Upper lobe of left lung (tissue), 6 donors: ENCODE measurements around the gene RBM12. TPM values are rescaled to one million over a fixed set of nuclear protein-coding genes. Genes with fewer than 3 reads are reported as not detected.
"Not testable (repeated sequence)": the region's sequence is repeated elsewhere in the genome, so short reads cannot be mapped to it uniquely, and the experiment has no call there.

Source experiments
- ATAC-seq, 2 donors: fragments of 200-7000 bp; cut with Tn5 transposase; one replicate each; pipeline ENCODE4 v1.9.1; 2022; ENCODE audit warnings: mild to moderate bottlenecking in 2 of 2, moderate library complexity in 2 of 2; ENCODE audit not compliant: low FRiP score in 2 of 2
- DNase-seq, 2 donors: peaks; one replicate each; pipeline ENCODE4 v3.0.0-alpha.2; 2019 to 2020
- H3K27ac ChIP-seq, 4 donors: fragments of 200-600 bp; sonication (generic); one replicate each; pipeline ENCODE4 v1.5.1; 2016 to 2019
- H3K27me3 ChIP-seq, 4 donors: fragments of 200-600 bp; sonication (generic); one replicate each; pipeline ENCODE4 v1.5.1; 2017 to 2019
- H3K36me3 ChIP-seq, 4 donors: fragments of 200-600 bp; sonication (generic); one replicate each; pipeline ENCODE4 v1.5.1; 2016 to 2019
- H3K4me1 ChIP-seq, 4 donors: fragments of 200-600 bp; sonication (generic); one replicate each; pipeline ENCODE4 v1.5.1; 2018 to 2019
- H3K4me3 ChIP-seq, 4 donors: fragments of 200-600 bp; sonication (generic); one replicate each; pipeline ENCODE4 v1.5.1; 2017 to 2019; ENCODE audit warnings: mild to moderate bottlenecking in 2 of 4, moderate library complexity in 1 of 4
- H3K9me3 ChIP-seq, 4 donors: fragments of 200-600 bp; sonication (generic); one replicate each; pipeline ENCODE4 v1.5.1; 2018 to 2019
- CTCF ChIP-seq, 6 experiments: fragments of 450-650 bp in 4 of 6; fragments of 200-600 bp in 2 of 6; sonication (generic) in 2 of 6; IDR thresholded peaks; one replicate each; pipeline ENCODE4 v1.5.1; 2016 to 2019; ENCODE audit warnings: antibody characterized with exemption in 6 of 6
- EP300 ChIP-seq, 4 donors: sonication (generic); formaldehyde crosslinking; IDR thresholded peaks; one replicate each; pipeline ENCODE4 v1.5.1; 2017; ENCODE audit warnings: antibody characterized with exemption in 4 of 4, control low read depth in 2 of 4
- POLR2A ChIP-seq, 4 donors: fragments of 450-650 bp; IDR thresholded peaks; one replicate each; pipeline ENCODE4 v1.5.1; 2016 to 2017; ENCODE audit warnings: antibody characterized with exemption in 4 of 4, mild to moderate bottlenecking in 2 of 4
- POLR2AphosphoS5 ChIP-seq, 2 donors: sonication (generic); formaldehyde crosslinking; IDR thresholded peaks; one replicate each; pipeline ENCODE4 v1.5.1; 2017; ENCODE audit warnings: antibody characterized with exemption in 2 of 2
- WGBS, 2 donors: methylation state at CpG; one replicate each; pipeline ENCODE4 v1.1.5; 2017 to 2018; 5-methylcytosine and 5-hydroxymethylcytosine counted together
- total RNA-seq, 6 donors: library from RNA; depleted of rRNA in 4 of 6; stranded (reverse); fragments of >200 nt in 4 of 6; gene quantifications; one replicate each; pipeline versions ENCODE4 v1.1.0 to v1.2.1, GENCODE V29; 2016 to 2021
- donor health status: DM: no; HTN: no; CAD: no; lungs with moderate emphysema.
- donor health status: DM: no; HTN: yes; CAD: no; lungs with severe emphysema.

The RBM12 gene
- total RNA-seq, 6 donors from 2014 or later: 14.1 to 64.9 (median 31.4) TPM

GRCh38 chr20:35695978-35696377 is 31.3 kb upstream of the RBM12 start:
- Histone ChIP-seq H3K36me3 (peaks cover 13 to 57% (median 21%) of the 10 kb centered on the region in 4 donors), H3K9me3 (no peaks in the 10 kb centered on the region), H3K27ac (no peak overlapping the region), H3K4me1 (peaks cover 15 to 29% (median 22%) of the 10 kb centered on the region in 4 donors), H3K27me3 (no peaks in the 10 kb centered on the region), H3K4me3 (no peak overlapping the region)
- WGBS, 2 donors: 80 to 86% methylated on average over 4 of the region's 4 CpGs
- ATAC-seq: no peak
- TF ChIP-seq EP300 (IDR thresholded peaks at IDR 0.05): no peak
- no peak for TF ChIP-seq POLR2AphosphoS5 (IDR thresholded peaks at IDR 0.05)
- TF ChIP-seq POLR2A (IDR thresholded peaks at IDR 0.05): no peak
- no peak for TF ChIP-seq CTCF (IDR thresholded peaks at IDR 0.05)
- DNase-seq: no peak

- H3K36me3 ChIP-seq: peaks cover 13 to 60% (median 22%) of the 10 kb centered on the region in 4 donors
- no peak overlapping the region for H3K4me3 ChIP-seq
- no peak overlapping the region for H3K27ac ChIP-seq
- H3K27me3 ChIP-seq: no peaks in the 10 kb centered on the region
- DNase-seq: no peak
- H3K4me1 ChIP-seq: peaks cover 14 to 22% (median 18%) of the 10 kb centered on the region in 4 donors
- 90 to 91% methylated on average over 2 of the region's 2 CpGs for WGBS, 2 donors
- no peak for TF ChIP-seq POLR2A (IDR thresholded peaks at IDR 0.05)
- TF ChIP-seq CTCF (IDR thresholded peaks at IDR 0.05): no peak
- no peak for TF ChIP-seq EP300 (IDR thresholded peaks at IDR 0.05)
- no peak for TF ChIP-seq POLR2AphosphoS5 (IDR thresholded peaks at IDR 0.05)
- H3K9me3 ChIP-seq: no peaks in the 10 kb centered on the region
- no peak for ATAC-seq
Observed at GRCh38 chr20:35695245-35695749, 30.6 kb upstream of the RBM12 start.

GRCh38 chr20:35690265-35690664 is 25.6 kb upstream of the RBM12 start:
- no peaks in the 10 kb centered on the region for H3K27me3 ChIP-seq
- peaks cover 12 to 85% (median 43%) of the 10 kb centered on the region in 4 donors for H3K36me3 ChIP-seq
- WGBS, 2 donors: 88 to 89% methylated on average over 4 of the region's 4 CpGs
- ATAC-seq (no peak), DNase-seq (no peak)
- TF ChIP-seq CTCF (IDR thresholded peaks at IDR 0.05): no peak
- TF ChIP-seq POLR2A (IDR thresholded peaks at IDR 0.05): no peak
- TF ChIP-seq EP300 (IDR thresholded peaks at IDR 0.05): no peak
- no peak for TF ChIP-seq POLR2AphosphoS5 (IDR thresholded peaks at IDR 0.05)
- no peaks in the 10 kb centered on the region for H3K9me3 ChIP-seq
- H3K27ac ChIP-seq: no peak overlapping the region
- no peaks in the 10 kb centered on the region for H3K4me1 ChIP-seq
- H3K4me3 ChIP-seq: no peak overlapping the region

GRCh38 chr20:35686872-35687271 is 22.2 kb upstream of the RBM12 start:
- not testable (repeated sequence) for DNase-seq, H3K4me1 ChIP-seq, H3K4me3 ChIP-seq, H3K27me3 ChIP-seq, H3K9me3 ChIP-seq, ATAC-seq, H3K27ac ChIP-seq
- 91 to 93% methylated on average over 11 of the region's 11 CpGs for WGBS, 2 donors
- H3K36me3 ChIP-seq: peaks cover 3 to 65% (median 34%) of the 10 kb centered on the region in 4 donors

- 95 to 96% methylated on average over 9 of the region's 9 CpGs for WGBS, 2 donors
- H3K27ac ChIP-seq, H3K4me3 ChIP-seq, H3K9me3 ChIP-seq, DNase-seq, ATAC-seq, H3K4me1 ChIP-seq, H3K27me3 ChIP-seq: not testable (repeated sequence)
- peaks cover 3 to 59% (median 32%) of the 10 kb centered on the region in 4 donors for H3K36me3 ChIP-seq
Observed at GRCh38 chr20:35685368-35685767, 20.7 kb upstream of the RBM12 start.

GRCh38 chr20:35681960-35682359 is 17.3 kb upstream of the RBM12 start:
- Histone ChIP-seq H3K4me1 (no peaks in the 10 kb centered on the region), H3K4me3 (no peak overlapping the region), H3K27ac (no peak overlapping the region), H3K9me3 (no peaks in the 10 kb centered on the region), H3K36me3 (peaks cover 2 to 52% (median 9%) of the 10 kb centered on the region in 4 donors), H3K27me3 (no peaks in the 10 kb centered on the region)
- 0 to 97% methylated on average over 1 of the region's 1 CpG for WGBS, 2 donors
- DNase-seq (no peak), ATAC-seq (no peak)
- no peak for TF ChIP-seq CTCF (IDR thresholded peaks at IDR 0.05)
- no peak for TF ChIP-seq POLR2AphosphoS5 (IDR thresholded peaks at IDR 0.05)
- TF ChIP-seq POLR2A (IDR thresholded peaks at IDR 0.05): no peak
- TF ChIP-seq EP300 (IDR thresholded peaks at IDR 0.05): no peak
